Activated CD4-positive, alpha-beta T cell treated with anti-CD3 and anti-CD28 coated beads for 36 hours (primary cell): ENCODE measurements around the gene AIF1. TPM values are rescaled to one million over a fixed set of nuclear protein-coding genes. Genes with fewer than 3 reads are reported as not detected.

Experiments used
- ATAC-seq: fragments of 200-7000 bp; cut with Tn5 transposase; one replicate; pipeline ENCODE4 v1.10.0; 2021; ENCODE audit warnings: mild to moderate bottlenecking, moderate library complexity
- CTCF ChIA-PET: fragments of 350-600 bp; sonication (Branson Sonifier 250); formaldehyde crosslinking; loops from one replicate; lab custom pipeline; 2021; ENCODE audit warnings: antibody characterized with exemption; lab: Charles Lee
- POLR2A ChIA-PET: fragments of 350-600 bp; sonication (Branson Sonifier 250); formaldehyde crosslinking; loops from one replicate; lab custom pipeline; 2021; ENCODE audit warnings: antibody characterized with exemption, inconsistent platforms; lab: Charles Lee
- DNase-seq: peaks from one replicate; pipeline ENCODE4 v3.0.0-alpha.2; 2020
- H3K27ac Mint-ChIP-seq: one replicate; pipeline ENCODE4 v1.8.0; 2021; ENCODE audit warnings: mixed read lengths
- H3K27me3 Mint-ChIP-seq: one replicate; pipeline ENCODE4 v1.8.0; 2021; ENCODE audit warnings: mixed read lengths
- H3K36me3 Mint-ChIP-seq: one replicate; pipeline ENCODE4 v1.8.0; 2021; ENCODE audit warnings: low read depth, mixed read lengths
- H3K4me1 Mint-ChIP-seq: one replicate; pipeline ENCODE4 v1.8.0; 2021; ENCODE audit warnings: mixed read lengths
- H3K4me3 Mint-ChIP-seq: one replicate; pipeline ENCODE4 v1.8.0; 2021; ENCODE audit warnings: mild to moderate bottlenecking, moderate library complexity, mixed read lengths
- H3K9me3 Mint-ChIP-seq: one replicate; pipeline ENCODE4 v1.8.0; 2021; ENCODE audit warnings: low read depth, mixed read lengths
- intact Hi-C, 2 experiments: fragments of 100-400 bp; cut with DNase I in 1 of 2; cut with micrococcal nuclease in 1 of 2; formaldehyde crosslinking; loops; one replicate each; pipeline versions ENCODE4 v1.14.2 to v1.15.1; 2022 to 2024; cut with DNase I, micrococcal nuclease
- total RNA-seq, 2 experiments: library from RNA; stranded (reverse); gene quantifications; one replicate each; pipeline ENCODE4 v1.2.3, GENCODE V29; 2021

The AIF1 gene
- total RNA-seq, 2 experiments from 2014 or later: 89.2 to 96.1 TPM

DNA sequence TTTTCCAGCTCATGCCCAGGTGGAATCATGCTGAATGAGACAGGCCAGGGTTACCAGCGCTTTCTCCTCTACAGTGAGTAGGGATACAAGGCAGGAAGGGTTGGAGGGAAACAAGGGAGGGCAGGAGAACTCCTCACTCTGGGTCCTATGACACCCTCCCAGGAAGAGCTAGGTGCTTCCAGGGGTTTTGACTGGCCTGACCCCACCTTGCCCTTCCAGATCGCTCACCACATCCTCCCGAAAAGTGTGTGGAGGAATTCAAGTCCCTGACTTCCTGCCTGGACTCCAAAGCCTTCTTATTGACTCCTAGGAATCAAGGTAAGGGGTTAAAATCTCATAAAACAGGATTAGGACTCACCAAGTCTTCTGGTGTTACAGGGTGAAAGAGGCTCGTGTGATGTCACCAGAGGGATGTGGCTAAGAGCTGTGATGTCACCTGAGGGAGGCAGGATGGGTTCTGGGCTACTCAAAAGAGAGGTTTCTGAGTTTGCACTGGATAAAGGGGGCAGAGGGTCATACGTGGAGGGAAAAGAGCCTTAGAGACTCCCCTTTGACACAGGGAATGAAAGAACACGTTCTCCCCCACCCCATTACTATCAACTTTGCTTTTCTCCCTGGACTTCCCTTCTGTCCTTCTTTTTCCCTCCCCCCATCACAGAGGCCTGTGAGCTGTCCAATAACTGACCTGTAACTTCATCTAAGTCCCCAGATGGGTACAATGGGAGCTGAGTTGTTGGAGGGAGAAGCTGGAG, 42.5 kb downstream of the AIF1 start:
- Mint-ChIP-seq H3K4me3 (no peak overlapping the region), H3K27ac (peak overlapping the region; percentile 93), H3K4me1 (peaks cover 53% of the 10 kb centered on the region), H3K9me3 (no peaks in the 10 kb centered on the region), H3K36me3 (peaks cover 23% of the 10 kb centered on the region), H3K27me3 (no peaks in the 10 kb centered on the region)
- ChIA-PET POLR2A (interaction anchor here (0.6 kb wide), 2 partner anchors 10 to 198 kb away, joined by 3 to 5 read pairs; no protein-coding TSS in a partner anchor), CTCF (interaction anchor here (0.7 kb wide), 1 partner anchor 130 kb away, joined by 3 read pairs; no protein-coding TSS in a partner anchor)
- no peak for ATAC-seq
- DNase-seq: peak; percentile 64
- intact Hi-C loops: no loop called here

DNA sequence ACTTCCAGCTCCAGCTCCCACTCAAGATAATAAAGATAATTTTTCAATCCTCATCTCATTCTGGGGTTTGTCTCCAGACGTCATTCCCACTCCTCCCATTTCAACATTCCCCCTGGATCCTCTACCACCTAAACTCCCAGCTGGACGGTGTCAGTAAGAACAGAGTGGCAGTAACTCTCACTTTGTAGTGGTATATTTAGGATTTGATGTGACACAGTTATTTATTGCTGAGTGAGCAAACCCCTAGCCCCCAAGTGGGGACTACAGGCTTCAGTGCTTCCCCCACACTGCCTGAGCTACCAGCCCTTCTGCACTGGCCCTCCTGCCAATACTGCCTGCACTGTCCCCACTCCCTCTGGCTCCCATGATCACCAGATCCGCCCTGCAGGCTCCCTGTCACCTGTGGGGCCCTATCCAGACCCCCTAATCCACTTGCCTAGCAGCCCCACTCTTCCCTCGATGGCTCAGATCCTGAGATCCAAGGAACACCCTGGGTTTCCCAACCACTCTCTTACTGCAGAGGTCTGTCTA, 43.2 kb downstream of the AIF1 start:
- CTCF ChIA-PET: interaction anchor here (0.6 kb wide), 1 partner anchor 61 kb away, joined by 4 read pairs; no protein-coding TSS in a partner anchor
- POLR2A ChIA-PET: no interaction called here
- H3K27ac Mint-ChIP-seq: peak overlapping the region; percentile 93
- ATAC-seq (no peak), DNase-seq (no peak)
- peak overlapping the region; percentile 88 for H3K4me3 Mint-ChIP-seq
- no peaks in the 10 kb centered on the region for H3K27me3 Mint-ChIP-seq
- H3K9me3 Mint-ChIP-seq: no peaks in the 10 kb centered on the region
- intact Hi-C loops: no loop called here
- H3K36me3 Mint-ChIP-seq: peaks cover 27% of the 10 kb centered on the region
- peaks cover 55% of the 10 kb centered on the region for H3K4me1 Mint-ChIP-seq

DNA sequence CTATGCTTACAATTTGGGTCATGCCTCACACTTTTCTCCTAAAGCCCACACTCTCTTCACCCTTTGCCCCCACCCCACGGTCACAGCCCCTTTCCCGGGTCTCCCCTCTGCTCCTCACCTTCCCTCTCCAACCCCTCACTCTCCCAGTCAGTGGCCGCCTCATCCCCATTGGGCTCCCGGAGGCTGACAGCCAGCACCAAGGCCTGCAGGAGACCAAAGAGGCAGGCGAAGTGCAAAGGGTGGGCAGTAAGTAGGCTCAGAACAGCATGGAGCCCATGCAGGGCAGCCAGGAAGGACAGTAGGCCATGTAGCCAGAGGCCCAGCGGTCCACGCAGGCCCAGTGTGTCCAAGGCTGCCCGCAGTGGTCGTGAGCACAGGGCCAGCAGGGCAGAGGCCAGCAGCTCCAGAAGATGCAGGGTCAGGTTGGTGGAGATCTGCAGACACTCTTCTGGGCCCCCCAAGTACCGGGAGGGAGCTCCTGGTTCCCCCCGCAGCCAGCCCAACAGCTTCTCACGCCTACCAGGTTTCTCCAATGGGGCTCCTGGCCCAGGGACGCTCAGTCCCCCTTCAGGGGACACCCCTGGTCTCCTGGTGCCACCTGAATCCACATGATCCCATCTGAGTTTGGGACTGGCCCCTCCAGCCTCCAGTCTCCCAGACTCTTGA, 44.1 kb downstream of the AIF1 start:
- Mint-ChIP-seq H3K27me3 (no peaks in the 10 kb centered on the region), H3K4me1 (peaks cover 61% of the 10 kb centered on the region), H3K9me3 (no peaks in the 10 kb centered on the region), H3K4me3 (peak overlapping the region; percentile 88), H3K36me3 (peaks cover 36% of the 10 kb centered on the region), H3K27ac (peak overlapping the region; percentile 93)
- ChIA-PET POLR2A (no interaction called here), CTCF (interaction anchor here (0.6 kb wide), 1 partner anchor 137 kb away, joined by 3 read pairs; the partner anchor contains the start of gene VARS1)
- ATAC-seq: no peak
- intact Hi-C loops: no loop called here
- DNase-seq: no peak

DNA sequence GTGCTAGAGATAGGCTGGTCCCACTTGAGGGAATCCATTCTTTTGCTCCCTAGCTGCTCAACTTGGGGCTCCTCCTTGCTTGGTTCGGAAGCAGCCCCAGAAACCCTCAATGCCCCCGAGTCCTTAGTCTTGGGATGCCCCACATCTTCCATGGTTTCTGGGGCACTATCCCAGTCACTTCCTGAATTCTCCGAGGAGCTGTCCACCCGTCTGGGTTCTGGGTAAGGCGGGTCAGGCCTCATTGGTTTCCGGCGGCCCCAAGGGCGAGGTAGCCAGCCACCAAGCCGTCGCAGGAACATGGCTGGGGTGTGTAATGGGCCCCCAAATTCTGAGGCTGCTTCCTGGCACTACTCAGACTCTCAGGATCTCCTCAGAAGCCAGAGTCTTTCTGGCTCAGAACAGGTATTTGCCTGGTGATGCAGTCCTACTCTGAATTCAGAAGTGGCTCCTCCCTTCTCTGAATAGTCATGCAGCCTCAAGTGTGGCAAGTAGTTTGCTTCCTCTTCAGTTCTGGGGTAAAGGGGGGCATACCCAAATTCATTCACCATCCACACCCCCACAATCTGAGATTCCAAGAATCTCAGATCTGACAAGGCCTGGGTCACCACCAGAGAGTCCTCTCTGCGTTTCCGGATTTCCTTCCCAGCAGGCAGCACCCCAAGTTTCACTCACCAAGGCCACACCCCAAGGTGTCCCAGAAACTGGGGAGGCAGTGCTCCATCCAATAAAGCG, 44.8 kb downstream of the AIF1 start:
- Mint-ChIP-seq H3K4me1 (peaks cover 67% of the 10 kb centered on the region), H3K27ac (peak overlapping the region; percentile 93), H3K36me3 (peaks cover 43% of the 10 kb centered on the region), H3K9me3 (no peaks in the 10 kb centered on the region), H3K4me3 (peak overlapping the region; percentile 88), H3K27me3 (no peaks in the 10 kb centered on the region)
- ChIA-PET CTCF (interaction anchor here (0.6 to 2.6 kb wide), 4 partner anchors 9 to 171 kb away, joined by 3 to 16 read pairs (median 4); partner anchors contain the start of genes BAG6 and VARS1), POLR2A (interaction anchor here (2.3 kb wide), 1 partner anchor 7 kb away, joined by 12 read pairs; the partner anchor contains the start of gene BAG6)
- ATAC-seq (peak; percentile 61), DNase-seq (peak; percentile 65)
- intact Hi-C loops: loop anchor here (1.0 to 10.0 kb wide), 5 partner anchors 8 to 1545 kb away; partner anchors contain the start of genes BAG6 (in 2 of the 2), HSD17B8 (in 1 of the 2), MICA (in 1 of the 2) and MRPS18B (in 1 of the 2)

DNA sequence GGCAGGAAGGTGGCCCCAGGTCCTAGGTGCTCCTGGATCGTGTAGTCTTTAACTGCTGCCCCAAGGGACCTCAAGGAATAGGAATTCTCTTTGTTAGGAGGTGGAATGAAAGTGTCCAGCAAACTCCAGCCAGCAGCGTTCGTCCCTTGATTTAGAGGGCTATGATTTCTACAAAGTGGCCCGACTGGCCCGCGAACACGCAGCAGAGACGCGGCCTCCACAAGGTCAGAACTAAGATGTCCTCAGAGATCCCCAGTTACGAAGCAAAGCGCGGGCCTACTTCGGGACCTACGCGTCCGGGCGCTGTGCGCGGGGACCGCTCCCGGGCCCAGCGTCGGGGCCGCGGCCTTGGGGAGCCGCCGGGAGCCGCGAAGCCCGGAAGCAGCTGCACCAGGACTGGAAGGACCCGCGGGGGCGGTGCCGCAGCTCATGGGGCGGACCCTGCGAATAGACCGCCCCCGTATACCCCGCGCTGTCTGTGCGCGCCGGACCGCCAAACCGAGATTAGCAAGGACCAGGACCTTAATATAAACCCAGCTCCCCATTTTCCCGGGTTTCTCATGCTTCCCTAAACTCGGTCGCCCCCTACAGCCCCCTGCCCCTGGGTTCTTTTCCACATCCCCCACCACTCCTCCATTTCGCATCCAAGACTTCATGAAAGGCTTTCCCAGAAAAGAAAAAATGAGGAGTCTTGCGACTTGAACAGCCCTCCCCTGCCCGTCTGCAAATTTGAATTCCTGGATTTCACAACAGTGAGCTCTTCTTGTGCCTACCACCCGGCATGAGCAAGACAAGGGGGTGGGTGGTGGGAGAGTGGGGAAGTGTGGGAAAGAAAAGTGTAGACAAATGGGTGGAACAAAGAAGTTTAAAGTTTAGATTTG, 45.6 kb downstream of the AIF1 start, which contains the start of gene C6orf47:
TSS of gene C6orf47 (minus strand) at position 398 of the 881 bp plus-strand sequence. CDS start 831 bp downstream, outside the sequence.
- no peaks in the 10 kb centered on the region for H3K27me3 Mint-ChIP-seq
- H3K36me3 Mint-ChIP-seq: peaks cover 44% of the 10 kb centered on the region
- DNase-seq: peak; percentile 86
- ChIA-PET POLR2A (interaction anchor here (0.9 to 2.3 kb wide), 2 partner anchors 8 to 119 kb away, joined by 3 to 12 read pairs; partner anchors contain the start of genes BAG6 and DDX39B), CTCF (interaction anchor here (0.6 to 2.6 kb wide), 11 partner anchors 10 to 170 kb away, joined by 3 to 16 read pairs (median 4); partner anchors contain the start of genes ATP6V1G2, BAG6 and MICB)
- ATAC-seq: peak; percentile 48
- H3K4me3 Mint-ChIP-seq: peak within 1 kb of the TSS; percentile 88
- intact Hi-C loops: loop anchor here (1.0 to 10.0 kb wide), 5 partner anchors 8 to 1544 kb away; partner anchors contain the start of genes BAG6 (in 2 of the 2), HSD17B8 (in 1 of the 2), MICA (in 1 of the 2) and MRPS18B (in 1 of the 2)
- no peaks in the 10 kb centered on the region for H3K9me3 Mint-ChIP-seq
- peak within 1 kb of the TSS; percentile 93 for H3K27ac Mint-ChIP-seq
- peaks cover 64% of the 10 kb centered on the region for H3K4me1 Mint-ChIP-seq

DNA sequence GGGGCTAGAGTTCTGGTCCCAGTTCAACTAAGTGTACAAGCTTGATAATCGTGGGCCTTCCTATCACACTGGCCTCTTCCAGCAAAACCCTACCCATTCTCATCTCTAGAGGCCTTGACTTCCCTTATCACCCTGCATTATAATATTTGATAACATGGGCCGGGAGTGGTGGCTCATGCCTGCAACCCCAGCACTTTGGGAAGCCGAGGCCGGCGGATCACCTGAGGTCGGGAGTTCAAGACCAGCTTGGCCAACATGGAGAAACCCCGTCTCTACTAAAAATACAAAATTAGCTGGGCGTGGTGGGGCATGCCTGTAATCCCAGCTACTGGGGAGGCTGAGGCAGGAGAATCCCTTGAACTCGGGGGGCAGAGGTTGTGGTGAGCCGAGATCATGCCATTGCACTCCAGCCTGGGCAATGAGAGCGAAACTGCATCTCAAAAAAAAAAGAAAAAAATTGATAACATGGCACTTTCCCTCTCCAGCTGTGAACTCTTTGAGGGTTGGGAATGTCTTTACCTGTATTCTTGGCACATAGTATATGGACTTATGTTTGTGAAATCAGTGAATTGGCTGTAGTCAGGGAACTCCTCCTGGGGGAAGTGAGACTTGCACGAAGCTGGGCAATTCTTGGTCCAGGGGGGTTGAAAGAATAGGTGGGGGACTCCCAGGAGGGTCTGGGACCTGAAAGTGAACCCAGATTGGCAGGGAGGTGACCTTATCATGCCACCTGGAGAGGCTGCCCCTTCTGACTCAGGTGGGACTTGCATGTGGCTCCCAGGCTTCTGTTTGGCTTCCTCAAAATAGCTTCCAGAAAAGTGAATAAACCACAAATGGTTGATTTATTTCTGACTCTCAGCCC, 46.5 kb downstream of the AIF1 start:
- POLR2A ChIA-PET: interaction anchor here (0.6 to 2.3 kb wide), 4 partner anchors 9 to 517 kb away, joined by 3 to 12 read pairs (median 3); partner anchors contain the start of genes BAG6 and DDX39B
- CTCF ChIA-PET: interaction anchor here (0.6 to 2.6 kb wide), 11 partner anchors 11 to 1395 kb away, joined by 3 to 16 read pairs (median 4); partner anchors contain the start of genes ATP6V1G2, BAG6 and MICB
- Mint-ChIP-seq H3K27me3 (no peaks in the 10 kb centered on the region), H3K36me3 (peaks cover 52% of the 10 kb centered on the region), H3K4me3 (peak overlapping the region; percentile 88), H3K4me1 (peaks cover 70% of the 10 kb centered on the region), H3K27ac (peak overlapping the region; percentile 83), H3K9me3 (no peaks in the 10 kb centered on the region)
- DNase-seq: no peak
- no peak for ATAC-seq
- intact Hi-C loops: loop anchor here (2.0 to 10.0 kb wide), 4 partner anchors 41 to 1543 kb away; partner anchors contain the start of genes HSD17B8 (in 1 of the 2), MICA (in 1 of the 2), MRPS18B (in 1 of the 2) and PPP1R10 (in 1 of the 2)

DNA sequence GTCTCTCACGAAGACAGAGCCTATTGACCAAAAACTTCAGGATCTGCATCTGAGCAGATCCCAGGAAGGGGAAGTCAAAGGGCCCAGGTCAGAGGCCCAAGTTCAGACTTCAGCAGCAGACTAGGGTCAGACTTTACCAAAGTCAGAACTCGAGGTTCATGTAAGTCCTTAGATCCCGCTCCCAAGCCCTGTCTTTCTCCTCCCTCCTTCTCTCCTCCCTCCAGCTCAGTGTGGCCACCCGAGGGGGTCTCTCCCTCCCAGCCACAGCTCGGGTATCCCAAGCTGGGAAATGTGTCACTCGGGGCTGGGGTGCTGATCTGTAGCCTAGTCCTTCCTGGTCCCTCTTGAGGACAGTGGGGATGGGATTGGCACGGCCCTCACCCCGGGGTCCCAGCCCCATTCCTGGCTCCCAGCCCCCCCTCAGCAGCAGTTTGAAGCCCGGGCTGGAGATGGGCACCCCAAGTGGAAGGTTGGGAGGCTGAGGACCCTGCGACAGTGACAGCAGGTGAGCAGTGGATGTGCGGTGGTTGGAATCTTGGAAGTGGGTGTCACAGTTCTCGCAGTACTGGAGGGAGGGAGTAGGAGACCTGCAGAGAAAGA, 47.2 kb downstream of the AIF1 start:
- H3K27me3 Mint-ChIP-seq: no peaks in the 10 kb centered on the region
- H3K9me3 Mint-ChIP-seq: no peaks in the 10 kb centered on the region
- H3K36me3 Mint-ChIP-seq: peaks cover 59% of the 10 kb centered on the region
- H3K4me3 Mint-ChIP-seq: peak overlapping the region; percentile 31
- no peak for DNase-seq
- intact Hi-C loops: loop anchor here (5.0 to 10.0 kb wide), 3 partner anchors 260 to 1543 kb away; partner anchors contain the start of genes HSD17B8 (in 1 of the 2), MICA (in 1 of the 2), MRPS18B (in 1 of the 2) and PPP1R10 (in 1 of the 2)
- POLR2A ChIA-PET: interaction anchor here (0.6 to 2.3 kb wide), 4 partner anchors 10 to 517 kb away, joined by 3 to 12 read pairs (median 3); partner anchors contain the start of gene BAG6
- H3K4me1 Mint-ChIP-seq: peaks cover 75% of the 10 kb centered on the region
- ATAC-seq: no peak
- CTCF ChIA-PET: interaction anchor here (0.6 to 2.6 kb wide), 5 partner anchors 12 to 1395 kb away, joined by 3 to 16 read pairs (median 3); partner anchors contain the start of gene BAG6
- H3K27ac Mint-ChIP-seq: peak overlapping the region; percentile 53
